ENCODE data around the gene CRIP3. TPM values are rescaled to one million over a fixed set of nuclear protein-coding genes. Genes with fewer than 3 reads are reported as not detected.
"Not testable (repeated sequence)": the region's sequence is repeated elsewhere in the genome, so short reads cannot be mapped to it uniquely, and the experiment has no call there.

The CRIP3 gene, protein sequence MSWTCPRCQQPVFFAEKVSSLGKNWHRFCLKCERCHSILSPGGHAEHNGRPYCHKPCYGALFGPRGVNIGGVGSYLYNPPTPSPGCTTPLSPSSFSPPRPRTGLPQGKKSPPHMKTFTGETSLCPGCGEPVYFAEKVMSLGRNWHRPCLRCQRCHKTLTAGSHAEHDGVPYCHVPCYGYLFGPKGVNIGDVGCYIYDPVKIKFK
- total RNA-seq, result 1 to 10 TPM; 1.4 to 1.5 TPM

DNA sequence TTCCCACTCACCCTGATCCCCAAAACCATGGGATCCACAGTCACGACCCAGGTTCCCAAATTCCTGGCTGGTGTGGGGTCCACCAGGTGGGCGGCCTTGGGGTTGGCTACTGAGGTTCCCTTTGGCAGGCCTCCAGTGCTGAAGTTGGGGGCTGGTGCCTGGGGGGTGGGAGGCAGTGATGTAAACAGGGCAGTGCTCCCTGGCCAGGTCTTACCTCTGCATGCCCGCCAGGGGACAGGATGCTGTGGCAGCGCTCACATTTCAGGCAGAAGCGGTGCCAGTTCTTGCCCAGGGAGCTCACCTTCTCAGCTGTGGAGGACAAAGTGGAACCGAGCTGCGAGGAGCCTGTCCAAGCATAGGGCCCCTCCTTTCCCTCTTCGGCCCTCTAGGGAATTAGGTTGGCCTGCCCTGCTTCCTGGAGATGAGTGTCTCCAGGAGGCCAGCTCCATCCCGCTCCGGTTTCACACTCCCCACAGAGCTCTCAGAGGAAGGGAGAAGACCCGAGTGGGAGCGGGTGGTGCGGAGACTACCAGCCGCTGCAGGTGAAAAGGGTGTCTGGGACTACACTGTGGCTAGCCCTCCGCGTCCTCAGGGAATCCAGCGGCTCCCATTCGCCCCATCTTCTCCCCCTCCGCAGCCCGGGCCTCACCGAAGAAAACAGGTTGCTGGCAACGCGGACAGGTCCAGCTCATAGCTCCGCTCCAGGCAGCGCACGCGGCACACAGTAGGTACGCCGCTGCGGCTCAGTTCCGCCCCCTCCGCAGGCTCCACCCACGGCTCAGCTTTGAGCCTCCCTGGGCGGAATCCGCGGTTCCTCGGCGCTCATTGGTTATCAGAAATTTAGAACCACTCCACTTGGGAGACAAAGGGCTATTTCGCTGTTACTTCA, at the start of gene CRIP3:
CRIP3 (minus strand) TSS at position 726 of the 889 bp plus-strand sequence; CDS start at position 692, 34 bp downstream.
- peak; percentile 61 for DNase-seq
- Mint-ChIP-seq H3K27ac (peak within 1 kb of the TSS; percentile 25), H3K4me1 (peaks cover 12% of the 10 kb centered on the region), H3K27me3 (peaks cover 5% of the 10 kb centered on the region), H3K36me3 (no peaks in the 10 kb centered on the region), H3K9me3 (no peaks in the 10 kb centered on the region), H3K4me3 (peak within 1 kb of the TSS; percentile 81)

DNA sequence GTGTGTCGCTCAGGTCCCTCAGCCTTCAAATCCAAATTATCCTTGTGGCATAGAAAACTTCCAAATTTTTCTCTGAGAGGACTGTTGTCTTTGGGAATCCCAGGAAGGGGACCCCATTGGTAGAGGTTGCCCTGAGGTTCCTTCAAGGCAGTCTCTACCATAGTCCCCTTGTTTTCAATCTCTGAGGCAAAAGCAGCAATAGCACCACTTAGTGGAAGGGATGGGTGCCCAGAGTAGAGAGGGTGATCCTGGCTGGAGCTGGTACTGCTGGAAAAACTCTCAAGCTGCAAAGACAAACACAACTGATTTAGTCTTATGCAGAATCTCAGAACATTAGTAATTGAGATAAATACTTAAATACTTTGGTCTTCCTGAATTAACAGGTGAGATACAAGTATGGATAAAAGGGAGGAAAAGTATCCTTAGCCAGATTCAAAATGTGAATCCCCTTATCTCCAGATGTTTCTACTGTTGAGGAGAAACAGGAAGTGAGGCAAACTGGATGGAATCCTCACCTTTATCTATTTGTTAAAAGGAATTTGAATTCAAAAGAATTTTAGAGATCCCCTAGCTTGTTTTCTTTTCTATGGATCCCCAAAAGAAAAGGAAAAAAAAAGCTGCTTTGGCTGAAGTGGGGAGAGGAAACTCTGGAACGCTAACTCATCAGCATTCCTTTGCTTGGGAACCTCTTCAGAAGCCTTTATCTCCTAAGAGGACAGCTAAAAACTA, 47.4 kb upstream of the CRIP3 start:
- peaks cover 18% of the 10 kb centered on the region for H3K36me3 Mint-ChIP-seq
- DNase-seq, result no peak
- no peaks in the 10 kb centered on the region for H3K9me3 Mint-ChIP-seq
- no peak overlapping the region for H3K4me3 Mint-ChIP-seq
- no peaks in the 10 kb centered on the region for H3K27me3 Mint-ChIP-seq
- H3K27ac Mint-ChIP-seq, result no peak overlapping the region
- H3K4me1 Mint-ChIP-seq, result peaks cover 5% of the 10 kb centered on the region

DNA sequence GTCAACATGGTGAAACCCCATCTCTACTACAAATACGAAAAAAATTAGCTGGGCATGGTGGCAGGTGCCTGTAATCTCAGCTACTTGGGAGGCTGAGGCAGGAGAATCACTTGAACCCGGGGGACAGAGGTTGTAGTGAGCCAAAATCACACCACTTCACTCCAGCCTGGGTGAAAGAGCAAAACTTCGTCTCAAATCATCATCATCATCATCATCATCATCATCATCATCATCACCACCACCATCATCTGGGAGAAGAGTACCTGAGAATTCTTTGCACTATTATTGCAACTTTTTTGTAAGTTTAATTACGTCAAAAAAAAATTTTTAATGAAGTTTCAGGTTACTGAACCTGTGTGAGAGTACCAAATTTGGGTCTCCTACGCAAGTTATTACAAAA, 43.3 kb upstream of the CRIP3 start:
- not testable (repeated sequence) for H3K4me3 Mint-ChIP-seq, H3K9me3 Mint-ChIP-seq, DNase-seq, H3K27me3 Mint-ChIP-seq, H3K27ac Mint-ChIP-seq, H3K4me1 Mint-ChIP-seq
- peaks cover 16% of the 10 kb centered on the region for H3K36me3 Mint-ChIP-seq

DNA sequence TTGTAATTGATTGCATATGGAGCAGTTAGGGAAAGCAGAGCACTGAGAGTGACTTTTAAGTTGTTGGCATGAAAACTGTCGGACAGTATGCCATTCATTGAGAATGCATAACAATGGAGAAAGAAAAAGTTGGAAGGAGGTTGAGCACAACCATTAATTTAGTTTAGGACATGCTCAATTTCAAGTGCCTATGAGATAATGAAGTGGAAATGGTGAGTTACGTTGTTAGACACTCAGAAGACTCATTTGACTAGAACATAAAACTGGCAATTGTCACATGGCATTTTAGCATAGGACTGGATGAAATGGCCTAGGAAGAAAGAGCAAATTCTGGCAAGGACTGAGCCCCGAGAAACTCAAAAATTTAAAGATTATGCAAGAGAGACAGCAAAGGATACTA, 38.8 kb upstream of the CRIP3 start:
- Mint-ChIP-seq H3K4me1 (no peaks in the 10 kb centered on the region), H3K4me3 (no peak overlapping the region), H3K9me3 (no peaks in the 10 kb centered on the region), H3K27ac (no peak overlapping the region), H3K36me3 (peaks cover 11% of the 10 kb centered on the region), H3K27me3 (no peaks in the 10 kb centered on the region)
- DNase-seq, result no peak

DNA sequence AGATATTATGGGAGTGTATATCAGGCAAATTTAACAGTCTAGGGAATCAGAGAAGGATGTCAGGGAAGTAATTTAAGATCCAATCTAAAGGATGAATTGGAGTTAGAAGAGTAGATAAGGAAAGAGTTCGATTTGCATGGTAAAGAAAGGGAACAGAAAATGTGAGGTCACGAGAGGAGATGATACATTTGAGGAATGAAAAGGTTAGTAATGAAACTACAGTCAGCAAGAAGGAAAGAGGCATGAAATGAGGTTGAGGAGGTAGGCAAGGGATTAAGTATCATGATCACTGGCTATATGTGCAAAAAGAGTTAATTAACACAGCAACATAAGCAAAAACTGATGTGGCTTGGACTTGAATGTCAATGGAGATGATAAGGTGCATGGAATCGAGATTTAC, 38.4 kb upstream of the CRIP3 start:
- H3K36me3 Mint-ChIP-seq, result peaks cover 11% of the 10 kb centered on the region
- no peaks in the 10 kb centered on the region for H3K4me1 Mint-ChIP-seq
- no peaks in the 10 kb centered on the region for H3K27me3 Mint-ChIP-seq
- H3K4me3 Mint-ChIP-seq, result no peak overlapping the region
- H3K9me3 Mint-ChIP-seq, result no peaks in the 10 kb centered on the region
- no peak for DNase-seq
- H3K27ac Mint-ChIP-seq, result no peak overlapping the region

DNA sequence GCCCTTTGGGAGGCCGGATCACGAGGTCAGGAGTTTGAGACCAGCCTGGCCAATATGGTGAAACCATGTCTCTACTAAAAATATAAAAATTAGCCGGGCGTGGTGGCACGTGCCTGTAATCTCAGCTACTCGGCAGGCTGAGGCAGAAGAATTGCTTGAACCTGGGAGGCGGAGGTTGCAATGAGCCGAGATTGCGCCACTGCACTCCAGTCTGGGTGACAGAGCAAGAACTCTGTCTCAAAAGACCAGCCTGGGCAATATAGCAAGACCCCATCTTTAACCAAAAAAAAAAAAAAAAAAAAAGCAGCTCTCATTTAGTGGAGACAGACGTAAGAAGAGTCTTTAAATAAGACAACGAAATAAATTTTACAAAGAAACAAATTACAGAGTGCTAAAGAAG, 37.6 kb upstream of the CRIP3 start:
- not testable (repeated sequence) for H3K27ac Mint-ChIP-seq, H3K9me3 Mint-ChIP-seq, H3K4me1 Mint-ChIP-seq, H3K4me3 Mint-ChIP-seq, H3K36me3 Mint-ChIP-seq, H3K27me3 Mint-ChIP-seq, DNase-seq

DNA sequence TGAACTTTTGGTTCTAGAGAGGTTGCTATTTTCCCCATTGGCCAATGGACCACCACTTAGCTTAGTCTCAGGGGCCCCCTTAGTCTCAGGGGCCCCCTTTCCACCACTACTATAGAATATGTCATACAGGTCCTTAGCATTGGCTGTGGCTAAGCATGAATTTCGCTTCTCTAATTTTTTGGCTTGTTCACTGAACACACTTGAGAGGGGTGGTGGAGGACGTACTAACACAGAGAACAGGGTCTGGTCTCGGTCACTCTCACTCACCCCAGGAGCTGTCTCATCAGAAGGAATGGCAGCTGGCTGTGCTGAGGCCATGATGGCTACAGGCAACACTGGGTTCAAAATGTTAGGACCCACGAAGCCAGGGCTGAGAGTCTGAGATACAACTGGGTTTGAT, 30.5 kb upstream of the CRIP3 start:
- H3K27me3 Mint-ChIP-seq, result no peaks in the 10 kb centered on the region

DNA sequence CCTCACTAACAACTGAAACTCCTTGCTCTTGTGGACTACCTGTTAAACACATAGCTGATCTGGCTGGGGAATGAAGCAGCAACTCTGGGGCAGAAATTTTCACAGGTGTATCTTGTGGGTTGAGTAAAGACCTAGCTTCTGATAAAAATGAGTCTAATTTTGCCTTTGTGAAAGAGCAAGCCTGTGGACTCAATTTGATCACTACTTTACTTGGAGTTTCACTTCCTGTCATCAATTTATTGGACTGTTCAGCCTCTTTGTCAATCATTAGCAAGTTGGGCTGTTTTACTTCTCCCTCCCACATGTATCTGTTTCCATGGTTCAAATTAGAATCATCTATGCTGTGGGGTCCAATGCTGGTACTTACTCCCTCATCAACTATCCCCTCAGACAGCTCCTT, 29.6 kb upstream of the CRIP3 start:
- Mint-ChIP-seq H3K4me1 (peaks cover 10% of the 10 kb centered on the region), H3K27ac (peak overlapping the region; percentile 44), H3K36me3 (peaks cover 22% of the 10 kb centered on the region), H3K27me3 (no peaks in the 10 kb centered on the region), H3K9me3 (no peaks in the 10 kb centered on the region), H3K4me3 (no peak overlapping the region)
- DNase-seq, result no peak

More for the DNA sequence above, 30.5 kb upstream of the CRIP3 start:
- Mint-ChIP-seq H3K36me3 (peaks cover 22% of the 10 kb centered on the region), H3K4me3 (no peak overlapping the region), H3K9me3 (no peaks in the 10 kb centered on the region), H3K27ac (no peak overlapping the region), H3K4me1 (peaks cover 10% of the 10 kb centered on the region)
- DNase-seq, result no peak

DNA sequence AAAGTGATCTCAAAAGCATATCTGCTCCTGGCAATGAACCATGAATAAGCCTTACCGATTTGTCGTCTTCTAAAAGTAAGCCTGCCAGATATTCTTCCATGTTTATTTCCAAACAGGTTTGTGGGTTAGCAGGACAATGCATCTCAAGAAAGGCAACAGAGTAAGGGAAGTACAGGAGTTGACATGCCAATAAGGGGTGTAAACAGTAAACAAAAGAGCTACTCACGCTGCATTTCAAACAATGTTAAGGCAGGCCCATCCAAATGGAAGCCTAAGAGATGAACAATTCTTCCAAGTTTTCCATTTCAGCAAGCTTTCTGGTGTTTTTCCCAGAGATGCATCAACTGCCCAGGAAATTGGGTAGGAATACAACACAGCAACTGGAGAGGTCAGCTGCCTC, 27.8 kb upstream of the CRIP3 start:
- Mint-ChIP-seq H3K9me3 (no peaks in the 10 kb centered on the region), H3K27ac (no peak overlapping the region), H3K4me1 (peaks cover 16% of the 10 kb centered on the region), H3K27me3 (no peaks in the 10 kb centered on the region), H3K4me3 (no peak overlapping the region), H3K36me3 (peaks cover 16% of the 10 kb centered on the region)
- DNase-seq, result no peak

DNA sequence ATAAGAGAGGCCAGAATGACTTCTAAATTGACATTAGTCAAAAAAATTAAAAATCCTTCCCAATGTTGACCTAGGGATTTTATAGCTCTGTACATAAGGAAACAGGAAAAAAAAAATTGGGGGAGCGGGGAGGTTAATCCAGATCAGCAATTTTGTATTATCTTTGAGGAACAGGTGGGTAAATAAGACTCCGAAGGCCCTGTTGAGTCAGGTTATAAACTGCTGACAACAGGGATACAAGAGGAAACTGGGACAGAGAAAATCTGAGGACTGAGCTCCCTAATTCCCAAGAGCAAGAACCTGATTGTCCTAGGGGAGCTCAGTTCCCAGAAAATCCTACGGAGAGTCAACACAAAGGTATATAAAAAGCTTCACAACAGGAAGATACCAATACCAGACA, 26.8 kb upstream of the CRIP3 start:
- peaks cover 21% of the 10 kb centered on the region for H3K4me1 Mint-ChIP-seq
- no peaks in the 10 kb centered on the region for H3K9me3 Mint-ChIP-seq
- no peak overlapping the region for H3K27ac Mint-ChIP-seq
- no peak overlapping the region for H3K4me3 Mint-ChIP-seq
- peaks cover 9% of the 10 kb centered on the region for H3K36me3 Mint-ChIP-seq
- H3K27me3 Mint-ChIP-seq, result no peaks in the 10 kb centered on the region
- no peak for DNase-seq

DNA sequence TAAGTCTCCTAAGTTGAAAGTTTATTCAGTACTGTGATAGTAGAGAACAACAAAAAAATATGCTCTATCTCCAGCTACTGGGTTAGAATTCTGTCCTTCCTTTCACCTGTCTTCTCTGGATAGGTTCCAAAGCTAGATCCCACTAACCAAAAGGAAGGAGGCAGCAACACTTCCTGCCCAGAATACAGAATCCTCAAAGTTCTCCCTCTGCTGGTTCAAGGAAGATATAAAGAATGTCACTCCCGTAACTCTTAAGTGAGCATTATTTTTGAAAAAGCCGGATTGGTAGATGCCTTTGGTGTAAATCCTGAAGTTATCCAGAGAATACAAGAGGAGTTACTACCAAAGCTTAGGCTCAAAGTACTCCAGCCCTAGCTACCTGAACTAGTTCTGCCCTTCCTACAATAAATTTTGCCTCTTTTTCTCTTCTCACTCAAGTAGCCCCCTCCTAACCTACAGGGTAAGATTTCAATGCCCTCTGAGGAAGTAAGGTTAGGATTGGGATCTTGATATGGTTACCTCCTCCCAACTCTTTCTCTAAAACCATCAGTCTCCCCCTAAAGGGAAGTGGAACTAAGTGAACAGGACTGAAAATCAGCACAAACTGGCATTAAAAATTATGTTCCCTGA, 26.0 kb upstream of the CRIP3 start:
- no peak overlapping the region for H3K27ac Mint-ChIP-seq

DNA sequence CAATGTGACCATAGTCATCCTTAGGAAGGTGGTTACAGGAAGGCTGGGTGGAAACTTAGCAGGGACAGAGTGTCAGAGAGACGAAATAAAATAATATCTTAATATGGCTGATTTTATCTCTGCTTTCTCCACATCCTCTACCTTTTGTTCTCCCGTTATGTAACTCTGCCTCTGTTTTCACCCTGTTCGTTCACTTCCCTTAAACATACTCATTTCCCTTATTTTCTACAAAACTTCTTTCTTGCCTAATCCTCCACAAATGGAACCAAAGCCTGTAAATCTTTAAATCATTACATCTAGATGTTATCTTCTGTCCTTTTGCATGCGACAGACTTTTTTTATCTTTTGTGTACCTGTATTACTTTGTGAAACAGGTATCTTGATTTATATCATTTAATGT, 23.3 kb upstream of the CRIP3 start:
- Mint-ChIP-seq H3K27ac (no peak overlapping the region), H3K4me3 (no peak overlapping the region)

More for the DNA sequence above, 26.0 kb upstream of the CRIP3 start:
- no peak for DNase-seq
- Mint-ChIP-seq H3K27me3 (no peaks in the 10 kb centered on the region), H3K4me3 (no peak overlapping the region), H3K4me1 (peaks cover 21% of the 10 kb centered on the region), H3K9me3 (no peaks in the 10 kb centered on the region), H3K36me3 (peaks cover 3% of the 10 kb centered on the region)

DNA sequence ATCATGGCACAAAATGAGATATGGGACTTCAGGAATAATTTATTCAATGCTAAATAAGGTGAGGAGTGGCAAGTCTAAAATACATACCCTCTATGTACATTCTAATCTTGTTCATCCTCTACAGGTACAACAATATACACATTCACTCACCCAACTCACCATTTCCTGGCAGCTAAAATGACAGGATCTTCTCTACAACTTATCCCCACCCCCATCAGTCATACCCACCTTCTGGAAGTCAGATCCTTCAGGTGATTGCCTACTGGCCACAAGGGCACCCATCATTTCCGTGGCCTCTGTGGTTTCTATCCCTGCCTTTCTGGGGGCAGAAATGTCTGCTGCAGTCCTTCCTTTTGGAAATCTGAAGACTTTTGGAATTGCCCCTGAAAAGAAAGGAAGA, 22.8 kb upstream of the CRIP3 start:
- Mint-ChIP-seq H3K4me1 (peaks cover 12% of the 10 kb centered on the region), H3K4me3 (no peak overlapping the region), H3K27ac (no peak overlapping the region), H3K9me3 (no peaks in the 10 kb centered on the region), H3K36me3 (no peaks in the 10 kb centered on the region), H3K27me3 (no peaks in the 10 kb centered on the region)
- no peak for DNase-seq

More for the DNA sequence above, 23.3 kb upstream of the CRIP3 start:
- no peaks in the 10 kb centered on the region for H3K9me3 Mint-ChIP-seq
- H3K36me3 Mint-ChIP-seq, result no peaks in the 10 kb centered on the region
- no peak for DNase-seq
- no peaks in the 10 kb centered on the region for H3K27me3 Mint-ChIP-seq
- H3K4me1 Mint-ChIP-seq, result peaks cover 12% of the 10 kb centered on the region

DNA sequence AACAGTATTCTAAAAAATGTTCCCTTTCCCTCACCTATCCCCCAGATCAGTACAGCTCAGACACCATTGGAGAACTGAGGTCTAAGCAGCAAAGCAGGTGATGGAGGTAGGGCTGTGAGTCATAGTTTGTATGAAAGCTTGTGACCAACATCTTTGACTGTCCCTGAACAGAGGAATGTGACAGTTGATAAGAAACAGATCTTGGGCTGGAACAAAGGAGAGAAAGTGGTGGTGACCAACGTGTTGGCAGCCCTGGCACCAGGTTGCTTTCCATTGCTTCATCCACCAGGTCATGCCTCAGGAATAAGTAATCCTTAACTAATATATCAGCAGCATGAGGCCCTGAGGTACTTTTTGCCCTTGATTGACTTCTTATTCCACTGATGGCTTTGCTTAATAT, 19.9 kb upstream of the CRIP3 start:
- Mint-ChIP-seq H3K4me3 (no peak overlapping the region), H3K9me3 (no peaks in the 10 kb centered on the region), H3K27me3 (no peaks in the 10 kb centered on the region), H3K36me3 (no peaks in the 10 kb centered on the region), H3K27ac (no peak overlapping the region), H3K4me1 (peaks cover 11% of the 10 kb centered on the region)
- no peak for DNase-seq

DNA sequence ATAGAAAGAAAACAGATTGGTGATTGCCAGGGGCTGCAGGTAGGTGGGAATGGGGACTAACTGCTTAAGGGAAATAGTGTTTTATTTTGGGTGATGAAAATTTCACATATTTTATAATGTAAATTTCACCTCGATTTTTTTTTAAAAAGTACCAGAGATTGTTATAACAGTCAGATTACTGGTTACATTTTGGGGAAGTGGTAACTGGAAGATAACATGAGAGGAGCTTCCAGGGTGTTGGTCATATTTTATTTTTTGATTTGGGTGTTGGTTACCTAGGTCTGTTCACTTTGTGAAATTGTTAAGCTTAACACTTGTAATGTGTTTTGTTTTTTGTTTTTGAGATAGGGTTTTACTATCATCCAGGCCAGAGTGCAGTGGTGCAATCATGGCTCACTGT, 17.2 kb upstream of the CRIP3 start:
- no peaks in the 10 kb centered on the region for H3K9me3 Mint-ChIP-seq
- H3K36me3 Mint-ChIP-seq, result no peaks in the 10 kb centered on the region
- no peak for DNase-seq
- H3K4me3 Mint-ChIP-seq, result no peak overlapping the region
- no peaks in the 10 kb centered on the region for H3K27me3 Mint-ChIP-seq
- no peak overlapping the region for H3K27ac Mint-ChIP-seq
- H3K4me1 Mint-ChIP-seq, result peaks cover under 1% of the 10 kb centered on the region

All from activated naive CD8-positive, alpha-beta T cell treated with anti-CD3 and anti-CD28 coated beads for 36 hours (primary cell).